NAMALWA (cell line): ENCODE results near the gene OR5K3.

Experiments used
- DNase-seq: peaks from one replicate; pipeline ENCODE4 v3.0.0-alpha.2; 2015; ENCODE audit warnings: low spot score

The OR5K3 gene

DNA sequence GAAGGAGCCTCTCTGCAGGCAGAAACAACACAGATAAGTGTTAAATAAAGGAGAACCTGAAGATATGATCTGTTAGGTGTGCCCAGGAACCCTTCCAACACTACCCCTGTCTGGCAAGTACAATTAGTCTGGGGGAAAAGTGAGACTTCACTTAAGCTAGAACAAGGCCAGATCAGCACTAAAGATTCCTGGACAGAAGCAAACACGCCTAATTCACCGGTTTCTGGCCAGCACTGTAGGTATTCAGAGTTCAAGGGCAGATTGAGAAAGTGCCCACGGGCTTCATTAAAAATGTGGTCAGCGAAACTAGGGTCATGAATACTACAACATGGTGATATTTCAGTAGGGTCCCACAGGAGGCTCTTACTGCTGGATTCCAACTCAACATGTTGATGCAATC, 43.9 kb downstream of the OR5K3 start:
- no peak for DNase-seq

- DNase-seq = no peak
Measured at GRCh38 chr3:98440283-98440682, 49.8 kb downstream of the OR5K3 start.
